HG03354 (cell line): Measurements from ENCODE around the gene ZNF423.

Source experiments
- ATAC-seq: cut with Tn5 transposase; IDR thresholded peaks from one replicate; pipeline ENCODE4 v1.9.1; 2021; ENCODE audit warnings: mild to moderate bottlenecking; ENCODE audit not compliant: unreplicated experiment, poor library complexity, severe bottlenecking

ZNF423 gene

DNA sequence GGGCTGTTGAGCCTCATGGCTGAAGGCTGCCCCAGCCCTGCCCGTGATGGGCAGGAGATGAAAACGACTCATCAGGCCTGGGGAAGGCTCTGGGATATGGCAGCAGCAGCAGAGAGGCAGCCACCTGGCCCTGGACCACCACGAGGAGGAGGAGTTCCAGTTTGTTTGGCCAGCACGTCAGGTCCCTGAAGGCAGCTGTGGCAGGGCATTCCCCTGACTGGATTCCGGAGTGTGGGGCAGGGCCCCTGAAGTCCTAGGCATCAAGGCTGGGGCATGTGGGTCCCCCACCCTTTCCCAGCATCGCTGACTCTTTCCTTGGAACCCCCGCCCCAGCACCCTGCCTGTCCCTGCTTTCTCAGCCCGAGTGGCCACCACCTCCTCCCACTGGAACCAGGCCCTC, 197.4 kb downstream of the ZNF423 start:
- no peak for ATAC-seq

DNA sequence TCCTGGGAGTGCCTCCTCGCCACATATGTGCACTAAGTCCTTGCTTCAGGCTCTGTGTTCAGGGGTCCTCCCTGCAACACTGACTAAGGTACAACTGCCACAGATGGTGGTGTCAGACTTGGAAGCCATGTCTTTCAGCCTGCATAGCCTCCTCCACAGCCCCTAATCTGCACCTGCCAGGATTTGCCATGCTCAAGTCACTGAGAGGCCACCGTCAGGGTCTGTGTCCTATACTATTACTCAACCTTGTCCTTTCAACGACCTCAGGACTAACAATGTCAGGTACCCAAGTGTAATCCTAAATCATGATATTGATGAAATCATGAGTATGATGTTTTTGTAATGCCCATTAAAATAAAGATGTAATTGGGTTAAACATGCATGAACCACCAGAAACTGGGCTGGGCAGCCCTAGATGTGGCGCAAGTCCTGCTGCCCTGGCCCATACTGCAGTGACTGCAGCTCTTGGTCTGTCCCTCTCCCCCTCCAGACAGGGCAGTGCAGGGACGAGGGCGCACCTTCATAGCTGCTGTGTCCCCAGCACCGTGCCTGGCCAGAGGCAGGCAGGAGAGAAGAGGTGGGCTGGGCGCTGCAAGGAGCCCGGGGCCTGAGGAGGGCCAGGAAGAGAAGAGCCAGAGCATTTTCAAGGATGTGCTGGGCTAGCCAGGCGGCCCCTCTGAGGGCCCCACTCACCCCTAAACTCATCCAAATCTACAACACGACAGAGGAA, 198.0 kb downstream of the ZNF423 start:
- ATAC-seq = no peak

DNA sequence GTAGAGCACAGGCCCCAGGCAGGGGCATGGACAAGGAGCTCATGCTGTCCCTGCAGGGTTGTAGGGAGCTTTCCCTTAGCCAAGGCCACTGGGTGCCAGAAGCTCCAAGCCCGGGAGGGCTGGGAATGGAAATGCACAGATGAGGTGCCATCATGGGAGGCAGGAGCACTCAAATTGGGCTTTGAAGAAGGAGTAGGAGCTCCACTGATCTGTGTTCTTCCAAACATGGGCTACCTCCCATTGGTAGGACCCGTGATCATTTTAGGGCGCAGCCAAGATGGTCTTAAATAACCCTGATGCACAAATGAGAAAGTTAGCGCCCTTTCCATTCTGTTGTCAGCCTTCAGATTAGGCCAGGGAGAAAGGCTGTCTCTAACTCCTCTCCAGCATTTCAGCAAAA, 201.5 kb downstream of the ZNF423 start:
- no peak for ATAC-seq

DNA sequence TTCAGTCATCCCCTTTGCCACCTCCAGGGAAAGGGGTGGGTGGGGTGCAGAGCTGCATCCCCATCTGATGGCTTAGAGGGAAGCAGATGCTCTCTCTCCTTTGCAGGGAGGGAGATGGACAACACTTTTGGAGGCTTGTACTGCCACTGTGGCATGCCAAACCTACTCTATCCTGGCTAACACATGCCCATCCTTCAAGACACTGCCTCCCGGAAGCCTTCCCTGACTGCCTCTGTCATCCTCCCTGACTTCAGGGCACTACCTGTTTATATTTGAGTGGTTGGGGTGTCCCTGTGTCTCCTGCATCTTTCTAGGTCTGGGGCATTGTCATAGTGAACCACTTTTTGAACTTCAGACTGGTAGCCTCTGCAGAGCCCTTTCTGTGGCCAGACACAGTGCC, 202.3 kb downstream of the ZNF423 start:
- no peak for ATAC-seq

DNA sequence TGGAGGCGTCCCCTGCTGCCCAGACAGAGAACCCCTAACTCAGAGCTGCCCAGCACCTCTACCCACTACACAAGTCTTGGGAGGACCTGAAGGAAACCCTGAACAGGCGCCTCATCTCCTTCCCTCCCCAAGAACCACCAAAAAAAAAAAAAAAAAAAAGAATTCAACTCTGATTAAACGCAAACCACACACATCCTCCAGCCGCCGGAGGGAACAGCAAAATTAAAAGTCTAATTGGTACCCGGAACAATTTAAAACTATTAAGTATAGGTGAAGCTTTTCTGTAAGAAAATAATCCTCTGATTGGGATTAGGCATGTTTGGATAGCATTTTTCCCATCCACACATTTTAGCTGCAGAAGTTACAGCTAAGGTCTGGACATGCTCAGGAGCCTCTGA, 202.7 kb downstream of the ZNF423 start:
- ATAC-seq = no peak

DNA sequence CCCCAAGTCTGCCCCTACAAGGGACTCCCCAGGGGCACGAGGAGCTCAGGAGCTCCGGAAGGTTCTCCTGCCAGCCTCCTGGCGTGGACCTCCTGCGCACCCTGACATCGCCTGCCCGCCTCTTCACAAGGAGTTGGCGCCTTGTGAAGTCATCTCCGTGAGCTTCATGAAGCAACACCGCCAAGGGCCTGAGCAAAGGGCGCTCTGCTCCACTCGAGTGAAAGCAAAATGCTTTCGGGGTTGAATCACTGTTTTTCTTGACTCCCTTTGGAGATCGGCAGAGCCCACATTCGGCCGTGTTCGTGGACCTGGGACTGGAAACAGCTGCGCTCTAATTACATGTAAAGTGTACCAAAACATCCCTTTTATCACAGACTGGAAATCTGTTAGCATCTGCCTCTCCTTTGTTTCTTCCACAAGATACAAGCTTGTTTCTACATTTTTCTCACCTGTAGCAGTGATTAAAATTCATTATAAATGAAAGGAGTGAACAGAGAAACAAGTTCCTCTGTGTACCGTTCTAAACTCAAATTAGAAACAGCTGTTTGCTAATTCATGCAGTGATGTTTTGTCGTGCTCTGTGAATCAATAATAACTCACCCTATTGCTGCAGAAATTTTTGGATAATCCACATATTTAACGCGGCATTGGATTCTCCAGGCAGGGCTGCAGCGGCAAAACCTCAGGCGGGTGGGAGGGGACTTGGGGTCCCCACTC, 203.3 kb downstream of the ZNF423 start:
- no peak for ATAC-seq

DNA sequence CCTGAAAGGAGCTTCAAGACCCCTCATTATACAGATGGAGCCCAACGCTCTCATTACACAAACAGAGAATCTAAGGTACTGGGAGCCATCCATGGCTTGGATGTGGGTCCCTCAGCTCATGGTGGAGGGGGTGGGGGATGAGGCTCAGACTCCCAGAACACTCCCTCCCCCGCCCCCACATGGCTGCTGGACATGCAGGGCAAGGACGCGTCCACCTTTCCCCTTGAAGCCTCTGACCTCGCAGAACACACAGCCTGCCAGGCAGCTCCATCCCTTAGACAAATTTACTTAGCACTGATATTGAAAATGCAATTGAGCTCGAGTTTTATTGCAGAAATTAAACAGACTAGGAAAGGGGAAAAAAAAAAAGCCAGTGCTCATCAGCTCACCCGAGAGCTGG, 203.9 kb downstream of the ZNF423 start:
- no peak for ATAC-seq

DNA sequence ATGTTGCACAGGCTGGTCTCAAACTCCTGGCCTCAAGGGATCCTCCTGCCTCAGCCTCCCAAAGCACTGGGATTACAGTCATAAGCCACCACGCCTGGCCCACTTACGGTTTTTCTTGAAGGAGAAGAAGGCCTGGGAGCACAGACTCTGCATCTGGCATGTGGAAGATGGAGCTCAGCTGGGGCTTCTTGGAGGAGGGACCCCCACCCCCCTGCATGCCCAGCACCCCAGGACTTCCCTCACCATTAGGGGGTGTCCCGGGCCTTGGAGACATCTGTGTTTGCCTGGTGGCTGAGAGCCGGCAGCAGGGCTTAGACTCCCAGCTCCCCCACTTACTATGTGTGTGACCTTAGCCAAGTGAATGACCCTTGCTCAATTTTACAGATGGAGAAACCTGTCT, 204.7 kb downstream of the ZNF423 start:
- no peak for ATAC-seq

DNA sequence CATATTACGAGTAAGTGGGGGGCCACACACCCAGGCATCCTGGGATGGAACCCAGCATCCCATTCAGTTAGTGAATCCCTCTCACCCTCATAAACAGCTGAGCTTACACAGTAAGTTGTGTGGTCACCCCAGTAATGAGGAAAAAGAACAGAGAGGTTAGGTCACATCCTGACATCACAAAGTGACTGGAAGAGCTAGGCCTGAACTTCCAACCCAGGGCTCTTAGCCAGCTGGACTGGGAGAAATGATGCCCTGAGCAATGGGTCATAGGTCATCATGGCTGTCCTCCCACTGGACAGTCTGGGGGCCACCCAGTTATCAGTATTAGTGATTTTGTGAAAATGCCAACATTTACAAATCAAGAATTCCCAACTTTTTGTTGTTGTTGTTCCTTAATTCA, 205.3 kb downstream of the ZNF423 start:
- ATAC-seq = no peak

DNA sequence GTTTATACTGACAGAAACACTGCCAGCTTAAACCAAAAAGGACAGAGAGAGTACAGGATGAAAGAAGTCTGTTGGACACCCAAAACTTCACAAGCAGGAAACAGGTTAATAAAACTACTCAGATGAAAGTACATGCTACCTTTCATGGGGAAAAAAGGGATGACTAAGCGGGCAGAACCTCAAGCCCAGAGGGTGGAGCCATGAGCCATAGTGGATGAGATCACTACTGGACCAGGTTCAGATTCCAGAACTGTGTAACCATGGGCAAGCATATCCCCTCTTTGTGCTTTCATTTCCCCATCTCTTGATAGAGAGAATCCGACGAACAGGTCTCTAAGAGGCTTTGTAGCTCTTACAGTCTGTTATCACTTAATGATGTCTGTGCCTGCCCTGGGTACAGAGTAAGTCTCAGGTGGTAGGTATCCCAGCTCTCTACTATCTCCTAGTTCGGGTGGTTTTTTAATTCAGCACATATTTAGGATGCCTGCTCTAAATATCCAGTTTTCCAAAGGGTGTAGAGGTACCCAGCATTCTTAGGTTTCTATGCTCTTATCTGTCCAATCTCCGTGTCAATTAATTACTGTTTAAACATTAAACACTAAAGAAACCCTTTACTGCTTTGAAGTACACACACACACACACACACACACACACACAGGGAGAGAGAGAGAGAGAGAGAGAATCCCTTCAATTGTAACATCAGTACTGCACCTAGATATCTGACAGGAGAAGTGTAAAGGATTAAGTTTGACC, 206.7 kb downstream of the ZNF423 start:
- no peak for ATAC-seq

DNA sequence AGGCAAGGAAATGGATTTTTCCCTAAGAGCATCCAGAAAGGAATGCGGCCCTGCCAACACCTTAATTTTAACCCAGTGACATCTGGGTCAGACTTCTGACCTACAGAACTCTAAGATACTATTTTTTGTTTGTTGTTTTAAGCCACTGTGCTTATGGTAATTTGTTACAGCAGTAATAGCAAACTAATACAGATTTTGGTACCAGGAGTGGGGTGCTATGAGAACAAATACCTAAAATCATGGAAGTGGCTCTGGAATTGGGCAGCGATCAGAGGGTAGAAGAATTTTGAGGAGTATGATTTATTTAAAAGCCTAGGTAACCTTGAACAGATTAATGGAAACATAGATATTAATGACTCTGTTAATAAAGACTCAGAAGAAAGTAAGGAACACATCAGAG, 208.2 kb downstream of the ZNF423 start:
- ATAC-seq = no peak

DNA sequence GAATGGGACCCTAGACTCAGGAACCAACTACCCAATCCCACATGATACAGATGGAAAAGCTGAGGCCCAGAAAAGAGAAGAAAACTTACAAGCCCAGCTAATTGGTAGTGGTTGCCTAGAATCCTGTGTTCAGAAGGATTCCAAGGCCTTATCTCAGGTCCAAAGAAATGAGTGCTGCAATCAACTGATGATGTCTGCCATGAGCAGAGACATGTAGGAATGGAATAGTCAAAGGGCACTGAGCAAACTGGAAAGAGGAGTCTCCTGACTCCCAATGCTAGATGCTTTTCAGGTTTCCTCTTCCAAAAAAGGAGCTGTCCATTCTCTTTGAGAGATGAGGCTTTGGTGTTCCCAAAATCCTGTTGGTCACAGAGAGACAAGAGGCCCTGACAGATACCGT, 210.6 kb downstream of the ZNF423 start:
- ATAC-seq = no peak

DNA sequence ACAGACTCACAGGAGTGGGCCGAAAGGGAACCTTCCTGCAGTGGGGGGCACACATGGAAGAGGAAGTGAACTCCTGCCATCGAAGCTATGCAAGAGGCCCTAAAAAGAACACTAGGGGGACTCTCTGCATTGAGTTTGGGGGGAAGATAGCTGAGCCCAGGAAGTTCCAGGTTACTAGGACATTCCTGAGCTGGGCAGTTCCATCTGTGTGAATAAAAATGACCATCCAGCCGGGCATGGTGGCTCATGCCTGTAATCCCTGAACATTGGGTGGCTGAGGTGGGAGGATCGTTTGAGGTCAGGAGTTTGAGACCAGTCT, 211.8 kb downstream of the ZNF423 start:
- no peak for ATAC-seq

DNA sequence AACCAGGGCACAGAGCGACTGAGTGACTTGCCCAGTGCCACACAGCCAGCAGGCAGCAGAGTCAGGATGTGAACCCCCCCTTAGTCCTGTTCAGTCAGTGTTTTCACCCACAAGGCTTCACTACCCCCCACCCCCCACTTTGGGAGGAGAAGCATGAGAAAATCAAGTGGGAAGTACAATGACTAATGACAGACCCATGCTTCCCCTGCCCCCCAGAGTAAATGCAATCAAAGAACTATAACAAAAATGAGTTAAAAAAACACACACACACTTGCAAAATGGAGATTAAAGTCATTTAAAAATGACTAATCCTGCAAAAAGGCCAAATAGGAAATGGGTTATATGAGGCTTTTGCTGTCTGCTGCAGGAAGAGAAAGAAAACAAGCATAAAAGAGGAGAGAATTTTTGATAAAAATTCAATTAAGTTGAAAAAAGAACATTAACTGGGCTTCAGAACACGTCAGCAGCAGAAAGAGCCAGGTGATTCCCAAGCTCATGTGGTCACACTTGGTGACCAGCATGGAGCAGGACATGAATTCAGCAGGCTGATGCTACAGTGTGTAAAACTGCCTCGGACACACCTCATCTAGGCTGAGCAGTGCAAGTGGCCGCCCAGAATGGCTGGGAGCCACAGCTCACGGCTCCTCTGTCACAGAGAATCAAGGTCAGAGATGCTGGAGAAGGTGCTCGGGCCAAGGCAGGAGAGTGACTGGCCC, 212.3 kb downstream of the ZNF423 start:
- ATAC-seq = no peak

DNA sequence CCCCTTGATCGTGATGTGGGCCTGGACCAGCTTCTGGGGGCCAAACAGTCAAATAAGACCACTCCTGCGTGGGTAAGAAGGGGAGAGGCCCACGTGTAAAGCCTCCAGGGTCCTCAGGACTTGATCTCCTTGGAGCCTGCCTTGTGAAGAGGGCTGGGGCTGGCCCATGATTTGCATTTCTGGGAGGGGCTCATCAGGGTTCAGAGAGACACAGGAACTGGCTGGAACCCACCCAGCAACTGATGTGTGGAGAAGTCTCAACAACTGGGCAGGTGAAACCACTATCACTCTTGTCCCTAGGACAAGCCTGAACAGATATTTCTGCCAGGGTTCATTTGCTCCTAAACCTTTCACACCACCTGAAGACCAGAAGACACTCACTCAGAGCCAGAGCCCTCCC, 214.7 kb downstream of the ZNF423 start:
- no peak for ATAC-seq

DNA sequence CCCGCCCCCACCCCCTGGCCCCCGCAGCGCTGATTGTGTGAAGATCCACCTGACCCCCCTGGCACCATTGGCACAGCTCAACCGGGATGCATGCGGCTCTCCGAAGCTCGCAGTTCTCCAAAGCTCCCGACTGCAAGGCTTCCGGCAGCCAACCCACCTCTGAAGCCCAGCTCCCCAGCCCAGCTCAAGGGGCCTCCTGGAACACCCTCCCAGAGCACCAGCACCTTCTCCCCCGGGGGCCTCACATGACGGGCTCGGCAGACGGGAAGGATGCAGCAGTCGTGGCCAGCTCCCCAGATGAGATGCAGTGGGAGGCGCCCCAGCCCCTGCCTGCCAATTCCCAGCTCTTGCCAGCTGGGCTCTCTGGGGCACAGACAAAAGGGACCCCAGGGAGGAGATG, 215.3 kb downstream of the ZNF423 start:
- ATAC-seq = no peak

DNA sequence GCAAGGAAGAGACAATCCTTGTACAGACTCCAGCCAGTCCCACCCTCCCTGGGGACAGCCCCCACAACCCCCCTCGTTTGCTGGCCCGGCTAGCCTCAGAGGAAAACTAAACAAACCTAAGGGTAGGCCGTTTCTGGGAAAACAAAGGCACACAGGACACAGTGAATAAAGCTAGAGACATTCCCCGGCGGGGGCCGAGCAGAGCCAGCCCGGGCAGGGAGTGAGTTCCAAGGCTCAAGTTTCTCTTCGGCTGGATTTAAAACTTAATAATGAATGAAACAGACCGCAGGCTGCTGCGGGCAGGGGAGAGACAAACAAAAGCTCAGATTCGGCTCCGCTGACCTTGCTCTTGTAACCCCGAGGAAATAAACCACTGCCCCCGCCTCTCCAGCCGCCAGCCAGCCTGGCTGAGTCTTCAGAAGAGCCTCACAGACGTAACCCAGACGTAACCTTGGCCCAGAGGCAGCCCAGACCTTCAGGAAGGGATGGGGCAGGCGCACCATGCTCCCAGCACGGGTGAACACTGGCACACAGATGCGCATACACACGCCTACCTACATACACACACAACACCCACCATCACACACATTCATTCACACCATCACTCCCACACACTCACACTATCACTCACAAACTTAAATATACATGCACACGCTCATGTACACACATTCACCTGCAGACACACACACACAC, 216.0 kb downstream of the ZNF423 start:
- no peak for ATAC-seq

DNA sequence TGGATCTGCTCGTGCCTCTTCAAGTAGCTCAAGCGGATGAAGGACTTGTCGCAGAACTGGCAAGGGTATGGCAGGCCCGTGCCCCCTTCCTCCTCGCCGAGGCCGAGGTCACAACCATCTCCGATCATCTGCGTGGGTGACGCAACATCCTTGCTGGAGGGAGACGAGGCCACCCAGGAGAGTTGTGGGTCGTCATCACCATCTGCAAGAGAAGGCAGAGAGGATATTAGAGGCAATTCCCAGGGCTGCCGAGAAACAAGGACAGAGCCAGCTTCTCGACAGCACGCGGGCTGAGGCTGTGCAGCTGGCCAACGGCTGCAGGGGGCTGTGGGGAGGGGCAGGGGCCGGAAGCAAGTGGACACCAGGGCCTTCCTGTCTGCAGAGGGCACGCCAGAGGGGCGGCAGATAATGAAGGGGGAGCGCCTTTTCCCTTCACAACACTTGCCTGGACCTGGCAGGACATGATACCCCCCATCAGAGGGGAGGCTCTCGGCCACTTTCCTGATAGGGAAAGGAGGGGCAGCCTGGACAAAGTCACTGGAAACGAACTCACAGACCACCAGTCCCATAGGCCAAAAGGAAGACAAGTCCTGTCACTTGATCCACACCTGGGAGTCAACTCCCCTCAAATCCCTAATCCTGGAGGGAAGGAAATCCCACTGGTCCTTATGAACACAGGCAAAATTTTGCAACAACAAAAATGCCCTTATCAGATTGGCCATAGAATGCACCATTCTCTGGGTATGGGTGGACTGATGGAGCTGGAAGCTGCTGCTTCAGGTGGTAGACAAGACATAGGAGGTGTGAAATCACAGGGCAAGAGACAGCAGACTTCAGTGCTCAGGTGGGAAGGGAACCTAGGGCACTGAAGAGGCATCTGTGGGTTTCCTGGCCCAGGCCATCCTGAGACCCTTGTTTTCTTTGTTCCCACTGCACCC, 217.0 kb downstream of the ZNF423 start:
- no peak for ATAC-seq
